Body of pancreas (tissue), 4 donors: ENCODE data around the gene TPM2. TPM values are rescaled to one million over a fixed set of nuclear protein-coding genes. Genes with fewer than 3 reads are reported as not detected.

Source experiments
- ATAC-seq: fragments of 150-250 bp; one replicate; pipeline ENCODE4 v1.9.1; 2016
- DNase-seq, 4 donors: peaks; one replicate each; pipeline ENCODE4 v3.0.0-alpha.2; 2019
- H3K27ac ChIP-seq, 4 donors: fragments of 200-600 bp; sonication (generic); 1 replicate in 3 of 4; 2 replicates in 1 of 4; pipeline versions ENCODE4 v1.5.1 to v1.6.1; 2016 to 2019; ENCODE audit warnings: mild to moderate bottlenecking in 1 of 4, mixed read lengths in 1 of 4, moderate library complexity in 1 of 4
- H3K27me3 ChIP-seq, 2 donors: fragments of 200-600 bp; sonication (generic); one replicate each; pipeline ENCODE4 v1.6.0; 2016; ENCODE audit warnings: mild to moderate bottlenecking in 1 of 2
- H3K36me3 ChIP-seq, 2 donors: fragments of 200-600 bp; sonication (generic); replicated peaks in 1 of 2; 2 replicates each; pipeline ENCODE4 v1.5.1; 2016; ENCODE audit warnings: low read depth in 2 of 2; ENCODE audit not compliant: insufficient read depth in 1 of 2
- H3K4me1 ChIP-seq: fragments of 200-600 bp; sonication (generic); one replicate; pipeline ENCODE4 v1.6.0; 2016
- H3K4me3 ChIP-seq, 2 donors: fragments of 200-600 bp; sonication (generic); 1 replicate in 1 of 2; 2 replicates in 1 of 2; pipeline ENCODE4 v1.5.1; 2016 to 2019
- H3K9me3 ChIP-seq, 3 donors: fragments of 200-600 bp; sonication (generic); 1 replicate in 2 of 3; 2 replicates in 1 of 3; pipeline ENCODE4 v1.5.1; 2016
- POLR2A ChIP-seq, 3 donors: fragments of 450-650 bp; IDR thresholded peaks; one replicate each; pipeline ENCODE4 v1.6.1; 2016; ENCODE audit warnings: antibody characterized with exemption in 3 of 3, mild to moderate bottlenecking in 2 of 3
- WGBS, 2 donors: methylation state at CpG; one replicate each; pipeline ENCODE4 v1.1.5; 2017; 5-methylcytosine and 5-hydroxymethylcytosine counted together
- intact Hi-C: fragments of 100-400 bp; cut with DNase I; formaldehyde crosslinking; loops from one replicate; pipeline ENCODE4 v1.15.1; 2023
- total RNA-seq, 2 donors: library from RNA; depleted of rRNA; stranded (reverse); fragments of >200 nt; gene quantifications; one replicate each; pipeline ENCODE4 v1.1.0, GENCODE V29; 2016
- TF ChIP-seq, protein P1 (sequence below), 7 experiments: fragments of 450-650 bp in 4 of 7; fragments of 200-600 bp in 3 of 7; sonication (generic) in 3 of 7; IDR thresholded peaks; one replicate each; pipeline ENCODE4 v1.5.1; 2016 to 2019; ENCODE audit warnings: antibody characterized with exemption in 7 of 7

The TPM2 gene
- total RNA-seq, 2 donors from 2014 or later = 75.8 to 132 TPM

DNA sequence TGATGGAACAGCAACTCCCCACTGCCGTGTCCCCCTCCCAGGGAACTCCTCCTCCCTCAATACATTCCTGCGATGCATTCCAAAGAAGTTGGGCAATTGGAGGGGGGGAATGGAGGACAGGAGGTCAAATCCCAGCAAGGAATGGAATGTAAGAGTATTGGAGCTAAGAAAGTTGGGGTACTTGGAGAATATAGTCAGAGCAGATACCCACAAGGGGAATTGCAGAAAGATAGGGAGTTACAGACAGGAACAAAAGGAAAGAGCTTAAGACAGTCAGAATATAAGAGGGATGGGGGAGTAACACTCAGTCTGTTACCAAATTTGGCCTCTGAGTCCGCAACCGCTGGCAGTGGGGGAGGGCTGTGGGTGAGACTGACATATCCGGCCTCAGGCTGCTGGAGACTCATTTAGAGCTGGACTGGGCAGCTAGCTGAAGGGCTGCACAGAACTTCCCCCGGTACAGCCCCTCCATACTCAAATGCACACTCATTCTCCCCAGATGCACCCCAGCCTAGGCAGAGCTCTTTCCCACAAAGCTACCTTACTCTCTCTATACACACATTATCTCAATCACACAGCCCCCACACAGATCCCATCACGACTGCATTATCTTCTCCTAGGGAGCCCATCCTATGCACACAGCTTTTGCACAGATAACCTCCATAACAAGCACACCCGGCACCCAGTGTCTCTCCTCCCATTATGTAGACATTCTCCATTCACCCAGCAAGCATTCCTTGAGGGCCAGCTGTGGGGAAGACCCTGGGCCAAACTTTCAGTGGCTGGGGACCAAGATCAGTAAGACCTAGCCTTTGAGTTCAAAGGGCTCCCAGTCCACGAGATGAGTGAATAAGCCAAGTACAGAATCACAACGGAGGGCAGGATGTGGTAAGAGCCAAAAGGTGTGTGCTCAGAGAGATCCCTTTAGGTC is 38.6 kb upstream of the TPM2 start:
- H3K27ac ChIP-seq = peak overlapping the region in 3 of 4 donors; percentile 51 to 95 (median 63)
- H3K36me3 ChIP-seq = peaks cover 8 to 21% of the 10 kb centered on the region in 2 donors
- peaks cover 42% of the 10 kb centered on the region for H3K4me1 ChIP-seq
- peak; percentile 39 to 68 (median 51) for DNase-seq
- peak in 2 of 3 donors; percentile 49 for TF ChIP-seq POLR2A (IDR thresholded peaks at IDR 0.05)
- TF ChIP-seq, protein P1, sequence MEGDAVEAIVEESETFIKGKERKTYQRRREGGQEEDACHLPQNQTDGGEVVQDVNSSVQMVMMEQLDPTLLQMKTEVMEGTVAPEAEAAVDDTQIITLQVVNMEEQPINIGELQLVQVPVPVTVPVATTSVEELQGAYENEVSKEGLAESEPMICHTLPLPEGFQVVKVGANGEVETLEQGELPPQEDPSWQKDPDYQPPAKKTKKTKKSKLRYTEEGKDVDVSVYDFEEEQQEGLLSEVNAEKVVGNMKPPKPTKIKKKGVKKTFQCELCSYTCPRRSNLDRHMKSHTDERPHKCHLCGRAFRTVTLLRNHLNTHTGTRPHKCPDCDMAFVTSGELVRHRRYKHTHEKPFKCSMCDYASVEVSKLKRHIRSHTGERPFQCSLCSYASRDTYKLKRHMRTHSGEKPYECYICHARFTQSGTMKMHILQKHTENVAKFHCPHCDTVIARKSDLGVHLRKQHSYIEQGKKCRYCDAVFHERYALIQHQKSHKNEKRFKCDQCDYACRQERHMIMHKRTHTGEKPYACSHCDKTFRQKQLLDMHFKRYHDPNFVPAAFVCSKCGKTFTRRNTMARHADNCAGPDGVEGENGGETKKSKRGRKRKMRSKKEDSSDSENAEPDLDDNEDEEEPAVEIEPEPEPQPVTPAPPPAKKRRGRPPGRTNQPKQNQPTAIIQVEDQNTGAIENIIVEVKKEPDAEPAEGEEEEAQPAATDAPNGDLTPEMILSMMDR (IDR thresholded peaks at IDR 0.05) = no peak
- 29 to 33% methylated on average over 10 of the region's 10 CpGs for WGBS, 2 donors
- no peak for ATAC-seq
- H3K9me3 ChIP-seq = no peaks in the 10 kb centered on the region
- H3K27me3 ChIP-seq = no peaks in the 10 kb centered on the region
- H3K4me3 ChIP-seq = no peak overlapping the region
- intact Hi-C loops = no loop called here

DNA sequence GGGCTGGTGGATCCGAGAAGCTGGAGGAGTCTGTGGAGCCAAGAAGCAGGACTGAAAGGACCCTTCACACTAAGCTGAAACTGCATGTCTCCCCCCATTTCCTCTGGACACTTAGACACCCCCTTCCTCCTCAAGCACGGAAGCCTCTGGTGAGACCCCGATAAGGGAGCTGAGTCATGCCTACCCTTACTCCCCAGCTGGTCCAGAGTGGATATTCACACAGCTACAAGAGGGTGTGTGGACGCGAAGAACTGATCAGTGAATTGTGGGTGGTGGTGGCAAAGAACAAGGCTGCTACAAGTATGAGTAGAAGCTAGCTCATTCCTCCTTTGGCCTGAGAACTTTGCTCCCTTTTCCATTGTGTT is 37.9 kb upstream of the TPM2 start:
- Histone ChIP-seq H3K4me3 (no peak overlapping the region), H3K9me3 (no peaks in the 10 kb centered on the region), H3K4me1 (peaks cover 38% of the 10 kb centered on the region), H3K27me3 (no peaks in the 10 kb centered on the region), H3K27ac (peak overlapping the region in 3 of 4 donors; percentile 17 to 53 (median 51)), H3K36me3 (peaks cover 8 to 25% of the 10 kb centered on the region in 2 donors)
- TF ChIP-seq, protein P1 (IDR thresholded peaks at IDR 0.05) = no peak
- TF ChIP-seq POLR2A (IDR thresholded peaks at IDR 0.05) = no peak
- 42 to 65% methylated on average over 5 of the region's 5 CpGs for WGBS, 2 donors
- DNase-seq = no peak
- intact Hi-C loops = no loop called here
- no peak for ATAC-seq

DNA sequence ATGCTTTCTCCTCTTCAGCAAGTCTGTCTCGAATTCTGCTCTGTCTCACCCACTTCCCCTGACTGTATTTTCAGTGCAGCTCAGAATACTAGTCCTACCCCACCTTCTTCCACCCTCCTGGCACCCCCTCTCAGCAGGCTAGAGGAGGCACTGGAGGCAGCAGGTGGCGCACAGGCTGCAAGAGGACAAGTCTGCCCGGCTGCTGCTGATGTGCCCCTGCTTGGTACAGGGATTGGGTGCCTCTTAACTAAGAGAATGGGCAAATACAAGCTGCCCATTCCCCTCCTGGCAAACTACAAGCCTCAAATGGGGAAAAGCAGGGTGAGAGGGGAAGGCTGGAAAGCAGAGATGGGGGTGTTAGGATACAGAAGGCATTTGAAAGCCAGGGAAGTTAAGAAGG is 37.2 kb upstream of the TPM2 start:
- no peak overlapping the region for H3K4me3 ChIP-seq
- TF ChIP-seq, protein P1 (IDR thresholded peaks at IDR 0.05) = no peak
- TF ChIP-seq POLR2A (IDR thresholded peaks at IDR 0.05) = no peak
- DNase-seq (no peak), ATAC-seq (no peak)
- peaks cover 8 to 29% of the 10 kb centered on the region in 2 donors for H3K36me3 ChIP-seq
- H3K4me1 ChIP-seq = peaks cover 38% of the 10 kb centered on the region
- intact Hi-C loops = no loop called here
- no peaks in the 10 kb centered on the region for H3K9me3 ChIP-seq
- no peaks in the 10 kb centered on the region for H3K27me3 ChIP-seq
- 64 to 87% methylated on average over 3 of the region's 3 CpGs for WGBS, 2 donors
- H3K27ac ChIP-seq = no peak overlapping the region

DNA sequence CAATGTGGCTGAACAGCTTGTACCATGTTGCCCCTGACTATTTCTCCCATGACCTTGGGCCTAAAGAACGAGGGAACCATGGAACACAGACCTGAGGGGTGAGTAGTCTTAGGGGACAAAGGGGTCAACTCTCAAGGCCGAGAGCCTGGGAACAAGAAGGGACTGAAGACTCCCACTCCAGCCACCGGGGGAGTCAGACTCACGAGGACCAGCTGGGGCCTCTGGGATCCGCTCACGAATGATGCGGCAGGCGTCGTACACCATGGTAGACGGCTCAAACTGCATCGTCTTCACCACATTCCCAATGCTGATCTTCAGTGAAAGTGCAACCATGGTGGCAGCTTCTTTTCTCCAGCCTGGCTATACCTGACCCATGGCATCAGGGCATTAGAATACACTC is 35.6 kb upstream of the TPM2 start:
- intact Hi-C loops = no loop called here
- 84 to 85% methylated on average over 11 of the region's 11 CpGs for WGBS, 2 donors
- H3K9me3 ChIP-seq = no peaks in the 10 kb centered on the region
- TF ChIP-seq POLR2A (IDR thresholded peaks at IDR 0.05) = no peak
- TF ChIP-seq, protein P1 (IDR thresholded peaks at IDR 0.05) = no peak
- no peak overlapping the region for H3K4me3 ChIP-seq
- no peak for ATAC-seq
- peaks cover 10 to 42% of the 10 kb centered on the region in 2 donors for H3K36me3 ChIP-seq
- no peak overlapping the region for H3K27ac ChIP-seq
- DNase-seq = no peak
- peaks cover 28% of the 10 kb centered on the region for H3K4me1 ChIP-seq
- H3K27me3 ChIP-seq = no peaks in the 10 kb centered on the region
